Loucy (cell line): ENCODE data around the gene TBX18.

Source experiments
- EZH2phosphoT487 ChIP-seq: fragments of 200-600 bp; IDR thresholded peaks from 2 replicates; pipeline ENCODE4 v1.6.1; 2018; ENCODE audit warnings: antibody characterized with exemption, mild to moderate bottlenecking, moderate library complexity, borderline replicate concordance
- TF ChIP-seq, protein P1 (sequence below): fragments of 200-600 bp; sonication (generic); conservative IDR thresholded peaks from 2 replicates; pipeline ENCODE4 v1.5.1; 2014; ENCODE audit warnings: mild to moderate bottlenecking, antibody characterized with exemption, low read length

DNA sequence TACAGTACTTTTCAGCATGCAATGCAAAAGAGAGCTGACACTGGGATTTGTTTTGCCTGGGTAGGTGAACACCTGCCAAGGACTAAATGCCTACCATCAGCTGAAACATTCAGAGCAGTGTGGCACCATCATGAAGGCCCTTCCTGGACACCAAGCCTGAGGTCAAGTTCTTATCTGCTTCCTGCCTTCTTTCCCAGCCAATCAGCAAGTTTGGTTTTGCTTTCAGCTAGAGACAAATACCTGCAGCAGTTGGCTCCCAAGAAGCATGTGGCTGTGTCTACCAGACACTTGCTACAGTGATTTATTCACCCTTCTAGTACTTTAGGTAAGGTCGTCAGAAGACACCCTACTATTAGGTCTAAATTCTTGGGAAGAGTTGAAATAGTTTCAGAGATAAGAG, 112.8 kb downstream of the TBX18 start:
- TF ChIP-seq, protein P1, sequence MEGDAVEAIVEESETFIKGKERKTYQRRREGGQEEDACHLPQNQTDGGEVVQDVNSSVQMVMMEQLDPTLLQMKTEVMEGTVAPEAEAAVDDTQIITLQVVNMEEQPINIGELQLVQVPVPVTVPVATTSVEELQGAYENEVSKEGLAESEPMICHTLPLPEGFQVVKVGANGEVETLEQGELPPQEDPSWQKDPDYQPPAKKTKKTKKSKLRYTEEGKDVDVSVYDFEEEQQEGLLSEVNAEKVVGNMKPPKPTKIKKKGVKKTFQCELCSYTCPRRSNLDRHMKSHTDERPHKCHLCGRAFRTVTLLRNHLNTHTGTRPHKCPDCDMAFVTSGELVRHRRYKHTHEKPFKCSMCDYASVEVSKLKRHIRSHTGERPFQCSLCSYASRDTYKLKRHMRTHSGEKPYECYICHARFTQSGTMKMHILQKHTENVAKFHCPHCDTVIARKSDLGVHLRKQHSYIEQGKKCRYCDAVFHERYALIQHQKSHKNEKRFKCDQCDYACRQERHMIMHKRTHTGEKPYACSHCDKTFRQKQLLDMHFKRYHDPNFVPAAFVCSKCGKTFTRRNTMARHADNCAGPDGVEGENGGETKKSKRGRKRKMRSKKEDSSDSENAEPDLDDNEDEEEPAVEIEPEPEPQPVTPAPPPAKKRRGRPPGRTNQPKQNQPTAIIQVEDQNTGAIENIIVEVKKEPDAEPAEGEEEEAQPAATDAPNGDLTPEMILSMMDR, result no peak
- no peak for TF ChIP-seq EZH2phosphoT487
